HL-60/S4 (cell line): ENCODE results near the gene ENHO.
"Not testable (repeated sequence)": the region's sequence is repeated elsewhere in the genome, so short reads cannot be mapped to it uniquely, and the experiment has no call there.

ENCODE experiments used
- in situ Hi-C: fragments of 300-500 bp; cut with MboI; formaldehyde crosslinking; loops from 2 replicates; pipeline ENCODE4 v1.14.3; 2022; ENCODE audit warnings: low sequenced_read_pairs

The ENHO gene

GRCh38 chr9:34532041-34532440 lies 9.3 kb upstream of the ENHO start:
- in situ Hi-C loops = not testable (repeated sequence)

- in situ Hi-C loops = no loop called here
Measured at GRCh38 chr9:34526026-34526425, 3.2 kb upstream of the ENHO start.

GRCh38 chr9:34524349-34524748 lies 1.6 kb upstream of the ENHO start:
- in situ Hi-C loops = no loop called here

- in situ Hi-C loops = no loop called here
Measured at GRCh38 chr9:34522091-34522887, 501 bp downstream of the ENHO start.

DNA sequence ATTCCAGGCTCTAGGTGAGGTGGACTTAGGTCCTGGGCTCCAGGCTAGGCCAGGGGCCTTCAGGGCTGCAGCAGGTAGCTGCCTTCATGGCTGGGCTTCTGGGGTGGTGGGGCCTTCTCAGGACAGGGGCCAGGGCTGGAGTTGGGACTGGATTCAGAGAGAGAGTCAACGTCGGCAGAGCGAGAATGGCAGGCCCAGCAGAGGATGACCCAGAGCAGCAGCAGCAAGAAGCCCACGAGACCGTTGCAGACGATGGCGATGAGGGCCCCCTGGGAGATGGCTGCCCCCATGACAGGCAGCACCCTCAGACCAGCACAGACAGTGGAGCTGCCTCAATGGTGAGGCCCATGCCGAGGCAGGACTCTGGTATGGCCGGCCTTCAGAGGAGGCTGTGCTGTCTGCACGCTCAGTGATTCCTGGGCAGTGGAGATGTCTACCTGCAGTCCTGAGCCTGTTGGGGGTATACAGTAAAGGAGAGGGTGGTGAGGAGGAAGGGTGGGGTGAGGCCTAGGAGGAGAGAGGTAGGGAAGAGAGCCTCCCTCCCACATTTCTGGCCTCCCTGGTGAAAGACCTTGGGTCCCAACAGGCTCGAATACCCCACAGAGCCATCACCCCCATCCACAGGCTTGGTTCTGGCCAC lies 1.3 kb downstream of the ENHO start:
- in situ Hi-C loops = no loop called here

- in situ Hi-C loops = no loop called here
Measured at GRCh38 chr9:34520505-34521385, 2.0 kb downstream of the ENHO start.

DNA sequence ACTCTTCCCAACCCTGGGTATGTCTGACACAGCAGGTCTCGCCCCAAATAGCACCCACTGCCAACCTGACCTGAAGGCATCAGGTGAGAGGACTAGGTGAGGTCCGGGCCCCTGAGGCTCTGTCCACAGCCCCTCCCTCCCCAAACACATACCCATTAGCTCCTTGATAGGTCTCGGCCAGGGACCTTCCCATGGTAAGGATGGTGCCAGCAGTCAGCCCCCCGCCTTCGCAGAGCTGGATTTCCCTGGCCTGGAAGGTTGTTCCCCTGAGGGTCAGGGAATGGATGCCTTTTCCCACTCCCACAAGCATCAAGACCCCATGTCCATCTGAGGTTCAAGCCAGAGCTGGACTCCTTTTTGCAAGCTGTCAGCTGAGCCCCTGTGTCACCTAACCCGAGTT lies 2.7 kb downstream of the ENHO start:
- in situ Hi-C loops = no loop called here

DNA sequence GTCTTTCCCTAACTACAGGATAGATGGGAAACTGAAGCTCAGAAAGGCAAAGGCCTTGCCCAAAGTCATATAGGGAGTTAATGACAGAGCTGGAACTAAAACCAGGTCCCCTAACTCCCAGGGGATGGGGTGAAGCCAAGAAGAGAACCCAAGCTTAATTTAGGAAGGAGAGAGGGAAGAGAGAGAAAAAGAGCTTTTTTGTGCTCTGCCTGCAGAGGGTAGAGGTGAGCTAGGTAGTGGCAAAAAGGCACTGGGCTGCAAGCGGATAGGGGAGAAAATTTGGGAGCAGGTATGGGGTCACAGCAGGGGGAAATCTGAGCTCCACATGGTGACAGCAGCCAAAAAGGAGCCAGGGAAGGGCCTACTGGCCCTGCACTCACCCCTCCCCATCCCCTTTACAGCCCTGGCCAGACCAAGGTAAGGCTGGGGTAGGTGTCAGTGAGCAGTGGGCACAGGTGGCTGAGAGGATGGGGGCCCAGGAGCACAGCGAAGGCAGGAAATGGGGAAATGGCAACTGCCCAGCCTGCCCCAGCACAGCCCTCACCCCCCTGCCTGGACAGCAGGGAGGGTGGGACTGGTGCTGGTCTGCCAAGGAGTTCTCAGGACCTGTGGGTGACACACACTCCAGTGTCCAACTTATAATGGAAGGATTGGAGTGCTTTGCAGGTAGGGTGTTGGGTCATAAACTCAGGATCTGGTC lies 3.3 kb downstream of the ENHO start:
- in situ Hi-C loops = no loop called here

GRCh38 chr9:34518896-34519295 lies 3.9 kb downstream of the ENHO start:
- in situ Hi-C loops = no loop called here

- in situ Hi-C loops = no loop called here
Measured at GRCh38 chr9:34518110-34518616, 4.6 kb downstream of the ENHO start.

- in situ Hi-C loops = no loop called here
Measured at GRCh38 chr9:34517185-34517584, 5.6 kb downstream of the ENHO start.

GRCh38 chr9:34515959-34516358 lies 6.8 kb downstream of the ENHO start:
- in situ Hi-C loops = no loop called here

- in situ Hi-C loops = no loop called here
Measured at GRCh38 chr9:34514816-34515215, 8.0 kb downstream of the ENHO start.

- in situ Hi-C loops = no loop called here
Measured at GRCh38 chr9:34514401-34514800, 8.4 kb downstream of the ENHO start.

GRCh38 chr9:34513567-34514214 lies 9.1 kb downstream of the ENHO start:
- in situ Hi-C loops = no loop called here

- in situ Hi-C loops = no loop called here
Measured at GRCh38 chr9:34512131-34513078, 10.4 kb downstream of the ENHO start.

GRCh38 chr9:34510497-34511468 lies 12.0 kb downstream of the ENHO start:
- in situ Hi-C loops = no loop called here

DNA sequence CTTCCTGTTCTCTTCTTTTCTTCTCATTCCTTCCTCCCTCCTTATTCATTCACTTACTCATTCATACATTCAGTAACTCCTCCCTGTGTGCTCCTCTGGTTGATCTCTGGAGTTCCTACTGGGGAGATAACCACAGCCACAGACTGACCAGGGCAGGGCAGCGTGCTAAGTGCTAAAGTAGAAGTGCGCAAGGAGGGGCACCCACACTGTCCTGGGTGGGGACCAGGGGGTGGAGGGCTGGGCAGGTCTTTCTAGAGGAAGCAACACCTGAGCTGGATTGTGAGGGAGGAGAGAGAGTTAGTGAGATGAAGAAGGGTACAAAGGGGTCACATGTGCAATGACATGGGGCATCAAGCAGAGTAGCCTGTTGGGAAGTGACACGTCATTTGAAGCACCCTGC lies 13.8 kb downstream of the ENHO start:
- in situ Hi-C loops = loop anchor here (10.0 kb wide), 1 partner anchor 84 kb away; no protein-coding TSS in a partner anchor
